WTC11 (cell line): ENCODE measurements around the gene RIPOR1.

Experiments
- ATF3 ChIP-seq: sonication (generic); formaldehyde crosslinking; conservative IDR thresholded peaks from 2 replicates; pipeline ENCODE4 v1.8.1; 2022; ENCODE audit warnings: mild to moderate bottlenecking, missing genetic modification reagents
- CREB1 ChIP-seq: sonication (generic); formaldehyde crosslinking; IDR thresholded peaks from 2 replicates; pipeline ENCODE4 v1.8.0; 2023; ENCODE audit warnings: mild to moderate bottlenecking, missing genetic modification reagents
- CREM ChIP-seq: sonication (generic); formaldehyde crosslinking; IDR thresholded peaks from 2 replicates; pipeline ENCODE4 v1.8.1; 2022; ENCODE audit warnings: mild to moderate bottlenecking, missing genetic modification reagents, moderate library complexity
- E2F4 ChIP-seq: sonication (generic); formaldehyde crosslinking; IDR thresholded peaks from 2 replicates; pipeline ENCODE4 v1.8.1; 2022; ENCODE audit warnings: low read depth, mild to moderate bottlenecking, moderate library complexity, missing genetic modification reagents, borderline replicate concordance
- ESRRA ChIP-seq: sonication (generic); formaldehyde crosslinking; IDR thresholded peaks from 2 replicates; pipeline ENCODE4 v1.8.1; 2022; ENCODE audit warnings: mild to moderate bottlenecking, missing genetic modification reagents, borderline replicate concordance
- HMGA2 ChIP-seq: fragments of 250-450 bp; sonication (Bioruptor Pico); IDR thresholded peaks from 2 replicates; pipeline ENCODE4 v1.4.0; 2021; ENCODE audit warnings: mild to moderate bottlenecking, moderate library complexity
- JUN ChIP-seq: sonication (generic); formaldehyde crosslinking; IDR thresholded peaks from 2 replicates; pipeline ENCODE4 v1.8.0; 2023; ENCODE audit warnings: mild to moderate bottlenecking, missing genetic modification reagents
- MAX ChIP-seq: sonication (generic); formaldehyde crosslinking; IDR thresholded peaks from 2 replicates; pipeline ENCODE4 v1.8.0; 2022; ENCODE audit warnings: mild to moderate bottlenecking, missing genetic modification reagents
- NFE2L1 ChIP-seq: sonication (generic); formaldehyde crosslinking; IDR thresholded peaks from 2 replicates; pipeline ENCODE4 v1.8.1; 2023; ENCODE audit warnings: missing genetic modification reagents
- NR1H2 ChIP-seq: sonication (generic); formaldehyde crosslinking; IDR thresholded peaks from 2 replicates; pipeline ENCODE4 v1.9.0; 2021; ENCODE audit warnings: mild to moderate bottlenecking, moderate library complexity, missing genetic modification reagents
- ZNF138 ChIP-seq: sonication (generic); formaldehyde crosslinking; conservative IDR thresholded peaks from 2 replicates; pipeline ENCODE4 v1.8.1; 2022; ENCODE audit warnings: mild to moderate bottlenecking, moderate library complexity, missing genetic modification reagents
- TF ChIP-seq, protein P1 (sequence below): fragments of 200-600 bp; IDR thresholded peaks from 2 replicates; pipeline ENCODE4 v1.8.0; 2022; ENCODE audit warnings: antibody characterized with exemption
- TF ChIP-seq, protein P2 (sequence below): sonication (generic); formaldehyde crosslinking; IDR thresholded peaks from 2 replicates; pipeline ENCODE4 v1.8.1; 2023; ENCODE audit warnings: mild to moderate bottlenecking, moderate library complexity, missing genetic modification reagents
- TF ChIP-seq, protein P3 (sequence below): sonication (generic); formaldehyde crosslinking; IDR thresholded peaks from 2 replicates; pipeline ENCODE4 v1.8.0; 2022; ENCODE audit warnings: mild to moderate bottlenecking, missing genetic modification reagents

- TF ChIP-seq CREB1 (no peak), HMGA2 (CRISPR knock-in tag) (no peak), JUN (CRISPR knock-in tag) (no peak), MAX (CRISPR knock-in tag) (no peak), NR1H2 (CRISPR knock-in tag) (no peak), E2F4 (CRISPR knock-in tag) (no peak), ZNF138 (CRISPR knock-in tag) (no peak), NFE2L1 (CRISPR knock-in tag) (no peak), CREM (CRISPR knock-in tag) (no peak), ESRRA (CRISPR knock-in tag) (no peak), ATF3 (no peak)
- TF ChIP-seq, protein P1, sequence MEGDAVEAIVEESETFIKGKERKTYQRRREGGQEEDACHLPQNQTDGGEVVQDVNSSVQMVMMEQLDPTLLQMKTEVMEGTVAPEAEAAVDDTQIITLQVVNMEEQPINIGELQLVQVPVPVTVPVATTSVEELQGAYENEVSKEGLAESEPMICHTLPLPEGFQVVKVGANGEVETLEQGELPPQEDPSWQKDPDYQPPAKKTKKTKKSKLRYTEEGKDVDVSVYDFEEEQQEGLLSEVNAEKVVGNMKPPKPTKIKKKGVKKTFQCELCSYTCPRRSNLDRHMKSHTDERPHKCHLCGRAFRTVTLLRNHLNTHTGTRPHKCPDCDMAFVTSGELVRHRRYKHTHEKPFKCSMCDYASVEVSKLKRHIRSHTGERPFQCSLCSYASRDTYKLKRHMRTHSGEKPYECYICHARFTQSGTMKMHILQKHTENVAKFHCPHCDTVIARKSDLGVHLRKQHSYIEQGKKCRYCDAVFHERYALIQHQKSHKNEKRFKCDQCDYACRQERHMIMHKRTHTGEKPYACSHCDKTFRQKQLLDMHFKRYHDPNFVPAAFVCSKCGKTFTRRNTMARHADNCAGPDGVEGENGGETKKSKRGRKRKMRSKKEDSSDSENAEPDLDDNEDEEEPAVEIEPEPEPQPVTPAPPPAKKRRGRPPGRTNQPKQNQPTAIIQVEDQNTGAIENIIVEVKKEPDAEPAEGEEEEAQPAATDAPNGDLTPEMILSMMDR: no peak
- TF ChIP-seq, protein P2, sequence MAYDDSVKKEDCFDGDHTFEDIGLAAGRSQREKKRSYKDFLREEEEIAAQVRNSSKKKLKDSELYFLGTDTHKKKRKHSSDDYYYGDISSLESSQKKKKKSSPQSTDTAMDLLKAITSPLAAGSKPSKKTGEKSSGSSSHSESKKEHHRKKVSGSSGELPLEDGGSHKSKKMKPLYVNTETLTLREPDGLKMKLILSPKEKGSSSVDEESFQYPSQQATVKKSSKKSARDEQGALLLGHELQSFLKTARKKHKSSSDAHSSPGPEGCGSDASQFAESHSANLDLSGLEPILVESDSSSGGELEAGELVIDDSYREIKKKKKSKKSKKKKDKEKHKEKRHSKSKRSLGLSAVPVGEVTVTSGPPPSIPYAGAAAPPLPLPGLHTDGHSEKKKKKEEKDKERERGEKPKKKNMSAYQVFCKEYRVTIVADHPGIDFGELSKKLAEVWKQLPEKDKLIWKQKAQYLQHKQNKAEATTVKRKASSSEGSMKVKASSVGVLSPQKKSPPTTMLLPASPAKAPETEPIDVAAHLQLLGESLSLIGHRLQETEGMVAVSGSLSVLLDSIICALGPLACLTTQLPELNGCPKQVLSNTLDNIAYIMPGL (CRISPR knock-in tag): no peak
- TF ChIP-seq, protein P3, sequence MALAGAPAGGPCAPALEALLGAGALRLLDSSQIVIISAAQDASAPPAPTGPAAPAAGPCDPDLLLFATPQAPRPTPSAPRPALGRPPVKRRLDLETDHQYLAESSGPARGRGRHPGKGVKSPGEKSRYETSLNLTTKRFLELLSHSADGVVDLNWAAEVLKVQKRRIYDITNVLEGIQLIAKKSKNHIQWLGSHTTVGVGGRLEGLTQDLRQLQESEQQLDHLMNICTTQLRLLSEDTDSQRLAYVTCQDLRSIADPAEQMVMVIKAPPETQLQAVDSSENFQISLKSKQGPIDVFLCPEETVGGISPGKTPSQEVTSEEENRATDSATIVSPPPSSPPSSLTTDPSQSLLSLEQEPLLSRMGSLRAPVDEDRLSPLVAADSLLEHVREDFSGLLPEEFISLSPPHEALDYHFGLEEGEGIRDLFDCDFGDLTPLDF (CRISPR knock-in tag): no peak
Observed at GRCh38 chr16:67535201-67535600, 6.6 kb downstream of the RIPOR1 start.
